Stomach (tissue), 9 donors: ENCODE measurements around the gene ATRNL1. TPM values are rescaled to one million over a fixed set of nuclear protein-coding genes. Genes with fewer than 3 reads are reported as not detected.

Experiments used
- DNase-seq, 2 donors: peaks; one replicate each; pipeline versions ENCODE4 v3.0.0 to v3.0.0-alpha.2; 2013 to 2019
- H3K27ac ChIP-seq, 5 donors: fragments of 200-600 bp in 4 of 5; sonication (generic) in 4 of 5; one replicate each; pipeline ENCODE4 v1.5.1; 2013 to 2019; ENCODE audit warnings: mild to moderate bottlenecking in 1 of 5, moderate library complexity in 1 of 5
- H3K27me3 ChIP-seq, 3 donors: fragments of 200-600 bp; sonication (generic); one replicate each; pipeline ENCODE4 v1.5.1; 2017 to 2019; ENCODE audit warnings: mixed run types in 1 of 3
- H3K36me3 ChIP-seq, 4 donors: fragments of 200-600 bp; sonication (generic); 1 replicate in 3 of 4; 2 replicates in 1 of 4; pipeline ENCODE4 v1.5.1; 2016 to 2019
- H3K4me1 ChIP-seq, 4 donors: fragments of 200-600 bp; sonication (generic); one replicate each; pipeline ENCODE4 v1.5.1; 2016 to 2019
- H3K4me3 ChIP-seq, 4 donors: fragments of 200-600 bp; sonication (generic) in 3 of 4; one replicate each; pipeline ENCODE4 v1.5.1; 2016 to 2019; ENCODE audit warnings: mild to moderate bottlenecking in 1 of 4
- H3K9me3 ChIP-seq, 4 donors: fragments of 200-600 bp; sonication (generic); one replicate each; pipeline ENCODE4 v1.5.1; 2016 to 2019
- CTCF ChIP-seq, 7 experiments: fragments of 450-650 bp in 4 of 7; fragments of 200-600 bp in 3 of 7; sonication (generic) in 3 of 7; IDR thresholded peaks; one replicate each; pipeline ENCODE4 v1.5.1; 2016 to 2019; ENCODE audit warnings: antibody characterized with exemption in 7 of 7, control low read depth in 2 of 7, mild to moderate bottlenecking in 1 of 7
- EP300 ChIP-seq: sonication (generic); formaldehyde crosslinking; IDR thresholded peaks from one replicate; pipeline ENCODE4 v1.6.1; 2017; ENCODE audit warnings: antibody characterized with exemption
- POLR2A ChIP-seq, 4 donors: fragments of 450-650 bp; IDR thresholded peaks; one replicate each; pipeline ENCODE4 v1.6.1; 2016; ENCODE audit warnings: antibody characterized with exemption in 4 of 4, control low read depth in 2 of 4, mild to moderate bottlenecking in 1 of 4, moderate library complexity in 1 of 4
- POLR2AphosphoS5 ChIP-seq, 3 donors: sonication (generic); formaldehyde crosslinking; IDR thresholded peaks; one replicate each; pipeline ENCODE4 v1.6.1; 2016; ENCODE audit warnings: antibody characterized with exemption in 3 of 3
- WGBS, 5 donors: extraction: QIAGEN DNeasy Blood & Tissue Kit in 3 of 5; methylation state at CpG; one replicate each; pipeline versions ENCODE4 v1.1.5 to v1.1.7; 2013 to 2018; 5-methylcytosine and 5-hydroxymethylcytosine counted together
- intact Hi-C: fragments of 100-400 bp; cut with DNase I; formaldehyde crosslinking; loops from one replicate; pipeline ENCODE4 v1.15.1; 2023; ENCODE audit warnings: low total_unique reads
- polyA plus RNA-seq, 3 donors: library from polyadenylated mRNA; stranded (reverse); fragments of 200-250 nt; gene quantifications; one replicate each; pipeline ENCODE4 v1.2.3, GENCODE V29; 2013
- total RNA-seq, 5 donors: library from RNA; depleted of rRNA; stranded (reverse); fragments of >200 nt; gene quantifications; one replicate each; pipeline versions ENCODE4 v1.1.0 to v1.2.3, GENCODE V29; 2014 to 2016
- donor health status: healthy with polysubstance abuse.
- donor health status: Bipolar disorder and iron deficiency.
- donor health status: healthy.

Gene ATRNL1
- total and polyA plus RNA-seq, 8 donors, result 0.12 to 50.7 (median 0.72) TPM; not detected in 1

- Histone ChIP-seq H3K9me3 (no peaks in the 10 kb centered on the region), H3K27me3 (no peaks in the 10 kb centered on the region), H3K4me1 (no peaks in the 10 kb centered on the region), H3K36me3 (no peaks in the 10 kb centered on the region), H3K27ac (no peak overlapping the region), H3K4me3 (no peak overlapping the region)
- intact Hi-C loops, result no loop called here
- TF ChIP-seq POLR2A (IDR thresholded peaks at IDR 0.05) (no peak), EP300 (no peak), CTCF (IDR thresholded peaks at IDR 0.05) (no peak), POLR2AphosphoS5 (IDR thresholded peaks at IDR 0.05) (no peak)
- DNase-seq, result no peak
- WGBS, 5 donors, result 39 to 65% (median 48%) methylated on average over 2 of the region's 2 CpGs
Observed at GRCh38 chr10:115932099-115932498, 838.9 kb downstream of the ATRNL1 start.

GRCh38 chr10:115933098-115933497 lies 839.9 kb downstream of the ATRNL1 start:
- Histone ChIP-seq H3K27me3 (no peaks in the 10 kb centered on the region), H3K27ac (no peak overlapping the region), H3K36me3 (no peaks in the 10 kb centered on the region), H3K4me3 (no peak overlapping the region), H3K9me3 (no peaks in the 10 kb centered on the region), H3K4me1 (no peaks in the 10 kb centered on the region)
- intact Hi-C loops, result no loop called here
- TF ChIP-seq POLR2A (IDR thresholded peaks at IDR 0.05), result no peak
- no peak for TF ChIP-seq CTCF (IDR thresholded peaks at IDR 0.05)
- DNase-seq, result no peak
- whole genome bisulfite sequencing, 5 donors, result 79 to 97% (median 94%) methylated on average over 2 of the region's 2 CpGs

GRCh38 chr10:115935731-115936130 lies 842.6 kb downstream of the ATRNL1 start:
- no peaks in the 10 kb centered on the region for H3K9me3 ChIP-seq
- WGBS, 5 donors, result 86 to 92% (median 89%) methylated on average over 2 of the region's 2 CpGs
- no peaks in the 10 kb centered on the region for H3K4me1 ChIP-seq
- no peaks in the 10 kb centered on the region for H3K27me3 ChIP-seq
- no peak overlapping the region for H3K27ac ChIP-seq
- TF ChIP-seq CTCF (IDR thresholded peaks at IDR 0.05) (no peak), EP300 (no peak), POLR2AphosphoS5 (IDR thresholded peaks at IDR 0.05) (no peak), POLR2A (IDR thresholded peaks at IDR 0.05) (no peak)
- intact Hi-C loops, result no loop called here
- H3K36me3 ChIP-seq, result no peaks in the 10 kb centered on the region
- no peak for DNase-seq
- H3K4me3 ChIP-seq, result no peak overlapping the region

GRCh38 chr10:115936926-115937767 lies 844.0 kb downstream of the ATRNL1 start:
- DNase-seq, result no peak
- H3K27me3 ChIP-seq, result no peaks in the 10 kb centered on the region
- no peaks in the 10 kb centered on the region for H3K9me3 ChIP-seq
- H3K27ac ChIP-seq, result no peak overlapping the region
- intact Hi-C loops, result no loop called here
- TF ChIP-seq CTCF (IDR thresholded peaks at IDR 0.05) (no peak), POLR2AphosphoS5 (IDR thresholded peaks at IDR 0.05) (no peak), POLR2A (IDR thresholded peaks at IDR 0.05) (no peak), EP300 (no peak)
- no peaks in the 10 kb centered on the region for H3K4me1 ChIP-seq
- WGBS, 5 donors, result 66 to 81% (median 74%) methylated on average over 9 of the region's 9 CpGs
- no peak overlapping the region for H3K4me3 ChIP-seq
- H3K36me3 ChIP-seq, result no peaks in the 10 kb centered on the region
